ENCODE results near the gene ACVR1.

DNA sequence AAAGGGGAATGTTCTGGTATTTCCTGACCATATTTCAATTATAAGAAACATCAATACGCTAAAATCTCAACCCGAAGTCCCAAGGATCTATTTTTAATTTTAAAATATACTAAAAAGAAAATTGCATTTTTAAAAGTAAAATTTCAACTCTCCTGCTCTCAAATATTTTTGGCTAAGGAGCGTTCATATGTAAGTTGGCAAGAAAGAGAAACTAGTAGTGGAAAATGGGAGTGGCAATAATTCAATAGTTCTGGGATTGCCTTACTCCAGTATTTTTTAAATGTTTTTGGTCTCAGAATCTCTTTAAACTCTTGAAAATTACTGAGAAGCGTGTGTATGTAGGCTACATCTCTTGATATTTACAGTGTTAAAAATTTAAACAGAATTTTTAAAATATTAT, 72.7 kb downstream of the ACVR1 start:
- TF ChIP-seq CTCF (IDR thresholded peaks at IDR 0.05; ENCODE audit: extremely low read depth in 1 of 2, insufficient read depth in 1 of 2, low read depth in 1 of 2, low read length in 2 of 2), result no peak
- TF ChIP-seq POLR2AphosphoS5 (IDR thresholded peaks at IDR 0.05; ENCODE audit: insufficient read depth, low read depth, low read length), result no peak
- no peak for TF ChIP-seq POLR2A (IDR thresholded peaks at IDR 0.05; ENCODE audit: low read depth, low read length)
- TF ChIP-seq, protein P1, sequence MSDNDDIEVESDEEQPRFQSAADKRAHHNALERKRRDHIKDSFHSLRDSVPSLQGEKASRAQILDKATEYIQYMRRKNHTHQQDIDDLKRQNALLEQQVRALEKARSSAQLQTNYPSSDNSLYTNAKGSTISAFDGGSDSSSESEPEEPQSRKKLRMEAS (IDR thresholded peaks at IDR 0.05; ENCODE audit: insufficient read depth, insufficient read length), result no peak
- no peak for TF ChIP-seq EZH2 (IDR thresholded peaks at IDR 0.05; ENCODE audit: borderline replicate concordance, low read depth, low read length, severe bottlenecking)
- no peak for TF ChIP-seq MYC (IDR thresholded peaks at IDR 0.05; ENCODE audit: low read depth, low read length)
- no peak for TF ChIP-seq GATA2 (IDR thresholded peaks at IDR 0.05; ENCODE audit: insufficient read depth, insufficient read length, low read depth, low read length)
- TF ChIP-seq FOS (IDR thresholded peaks at IDR 0.05; ENCODE audit: borderline replicate concordance, insufficient read depth, low read length), result no peak
- no peak for TF ChIP-seq JUN (IDR thresholded peaks at IDR 0.05; ENCODE audit: borderline replicate concordance, insufficient read depth, insufficient read length, low read depth)

All from endothelial cell of umbilical vein (primary cell).